HCT116 (cell line): ENCODE data around the gene NAALADL2. TPM values are rescaled to one million over a fixed set of nuclear protein-coding genes. Genes with fewer than 3 reads are reported as not detected.

ENCODE experiments used
- ATAC-seq: fragments of 200-7000 bp; cut with Tn5 transposase; 2 replicates; pipeline ENCODE4 v1.9.1; 2020; ENCODE audit warnings: mild to moderate bottlenecking, moderate library complexity
- BruUV-seq: library from RNA; stranded (reverse); fragments of 400-500 nt; replicated peaks from 2 replicates; lab custom pipeline; 2021; lab: Mats Ljungman, UMichigan
- CTCF ChIA-PET: fragments of 300-600 bp; sonication (Branson Sonifier 250); formaldehyde crosslinking; loops from one replicate; lab custom pipeline; 2021; ENCODE audit warnings: antibody characterized with exemption; lab: Charles Lee
- POLR2A ChIA-PET: fragments of 300-600, 350-600 bp; sonication (Branson Sonifier 250); formaldehyde crosslinking; loops from one replicate; lab custom pipeline; 2021; ENCODE audit warnings: antibody characterized with exemption; lab: Charles Lee
- RAD21 ChIA-PET, 2 experiments: fragments of 300-600 bp; sonication (Branson Sonifier 250); formaldehyde crosslinking; loops; one replicate each; lab custom pipeline; 2023; ENCODE audit warnings: low total read pairs in 2 of 2; ENCODE audit not compliant: uncharacterized antibody in 2 of 2, unreplicated experiment in 2 of 2, low non-redundant PET in 1 of 2; lab: Charles Lee
- DNase-seq: peaks from one replicate; pipeline ENCODE4 v3.0.0-alpha.2; 2010; ENCODE audit warnings: low read depth, low spot score
- H2AFZ ChIP-seq: fragments of 200-600 bp; shearing (Covaris generic), sonication (generic); 2 replicates; pipeline ENCODE4 v1.6.1; 2017; ENCODE audit warnings: low read depth, mixed run types, mixed read lengths, antibody characterized with exemption, low read length; ENCODE audit not compliant: poor library complexity, severe bottlenecking
- H3K27ac ChIP-seq: 2 replicates; pipeline ENCODE4 v1.5.1; 2012; ENCODE audit warnings: low read depth, low read length
- H3K27me3 ChIP-seq: fragments of 200-600 bp; sonication (generic); 2 replicates; pipeline ENCODE4 v1.6.1; 2016; ENCODE audit warnings: mixed run types, low read length, mixed read lengths; ENCODE audit not compliant: insufficient read depth
- H3K36me3 ChIP-seq, 2 experiments: fragments of 200-500 bp in 1 of 2; fragments of 200-600 bp in 1 of 2; sonication (Bioruptor generic) in 1 of 2; sonication (generic) in 1 of 2; 2 replicates each; pipeline versions ENCODE4 v1.5.1 to v1.6.1; 2014 to 2016; ENCODE audit warnings: low read length in 2 of 2, inconsistent platforms in 1 of 2, mixed read lengths in 1 of 2, mixed run types in 1 of 2; ENCODE audit not compliant: insufficient read depth in 2 of 2, control insufficient read depth in 1 of 2
- H3K4me1 ChIP-seq, 2 experiments: fragments of 200-600 bp in 1 of 2; sonication (generic) in 1 of 2; 2 replicates each; pipeline versions ENCODE4 v1.5.1 to v1.6.1; 2012 to 2017; ENCODE audit warnings: low read length in 2 of 2, inconsistent platforms in 1 of 2, mild to moderate bottlenecking in 1 of 2, mixed read lengths in 1 of 2, mixed run types in 1 of 2, moderate library complexity in 1 of 2; ENCODE audit not compliant: insufficient read depth in 2 of 2, control insufficient read depth in 1 of 2
- H3K4me2 ChIP-seq: fragments of 200-600 bp; sonication (generic); 2 replicates; pipeline ENCODE4 v1.6.1; 2017; ENCODE audit warnings: mixed run types, low read length, mixed read lengths
- H3K4me3 ChIP-seq, 2 experiments: fragments of 200-600 bp in 1 of 2; sonication (generic) in 1 of 2; replicated peaks in 1 of 2; 2 replicates each; pipeline ENCODE4 v1.5.1; 2011 to 2016; ENCODE audit warnings: low read length in 2 of 2, control low read depth in 1 of 2, low read depth in 1 of 2, mild to moderate bottlenecking in 1 of 2, mixed read lengths in 1 of 2, mixed run types in 1 of 2
- H3K79me2 ChIP-seq: fragments of 200-600 bp; sonication (generic); 2 replicates; pipeline ENCODE4 v1.6.1; 2017; ENCODE audit warnings: mild to moderate bottlenecking, mixed run types, low read length, moderate library complexity, mixed read lengths; ENCODE audit not compliant: insufficient read depth
- H3K9ac ChIP-seq: fragments of 200-600 bp; sonication (generic); 2 replicates; pipeline ENCODE4 v1.6.1; 2016; ENCODE audit warnings: low read length, mixed read lengths
- H3K9me2 ChIP-seq: fragments of 200-600 bp; sonication (generic), shearing (Covaris generic); 2 replicates; pipeline ENCODE4 v1.6.1; 2017; ENCODE audit warnings: mixed run types, mild to moderate bottlenecking, moderate library complexity; ENCODE audit not compliant: insufficient read depth
- H3K9me3 ChIP-seq, 2 experiments: fragments of 200-500 bp in 1 of 2; fragments of 200-600 bp in 1 of 2; sonication (Bioruptor generic) in 1 of 2; sonication (generic) in 1 of 2; 2 replicates each; pipeline ENCODE4 v1.6.1; 2014 to 2017; ENCODE audit warnings: low read length in 2 of 2, mixed read lengths in 2 of 2, inconsistent platforms in 1 of 2, low read depth in 1 of 2, mild to moderate bottlenecking in 1 of 2, mixed run types in 1 of 2, moderate library complexity in 1 of 2; ENCODE audit not compliant: control insufficient read depth in 1 of 2, insufficient read depth in 1 of 2
- H4K20me1 ChIP-seq: fragments of 200-600 bp; sonication (generic), shearing (Covaris generic); 2 replicates; pipeline ENCODE4 v1.6.1; 2017; ENCODE audit warnings: mixed run types, mild to moderate bottlenecking, moderate library complexity; ENCODE audit not compliant: insufficient read depth
- ATF3 ChIP-seq: IDR thresholded peaks from 2 replicates; pipeline ENCODE4 v1.6.1; 2012
- CBX3 ChIP-seq: IDR thresholded peaks from 2 replicates; pipeline ENCODE4 v1.6.1; 2012; ENCODE audit warnings: low read depth
- CTCF ChIP-seq, 3 experiments: fragments of 200-600 bp in 1 of 3; sonication (generic) in 1 of 3; IDR thresholded peaks in 2 of 3; conservative IDR thresholded peaks in 1 of 3; 2 replicates each; pipeline ENCODE4 v1.5.1; 2012 to 2017; ENCODE audit warnings: low read depth in 2 of 3, low read length in 2 of 3, antibody characterized with exemption in 1 of 3, borderline replicate concordance in 1 of 3, control low read depth in 1 of 3, mild to moderate bottlenecking in 1 of 3, mixed read lengths in 1 of 3, mixed run types in 1 of 3, moderate library complexity in 1 of 3; ENCODE audit not compliant: insufficient read depth in 1 of 3
- ELF1 ChIP-seq: IDR thresholded peaks from 2 replicates; pipeline ENCODE4 v1.6.1; 2012; ENCODE audit warnings: low read depth, borderline replicate concordance
- EZH2 ChIP-seq: fragments of 200-600 bp; sonication (generic); IDR thresholded peaks from 2 replicates; pipeline ENCODE4 v1.6.1; 2017; ENCODE audit warnings: antibody characterized with exemption, mixed run types
- FOSL1 ChIP-seq: IDR thresholded peaks from 2 replicates; pipeline ENCODE4 v1.6.1; 2012; ENCODE audit warnings: low read depth
- JUND ChIP-seq: IDR thresholded peaks from 2 replicates; pipeline ENCODE4 v1.6.1; 2012
- MAX ChIP-seq: IDR thresholded peaks from 2 replicates; pipeline ENCODE4 v1.6.1; 2012
- POLR2AphosphoS5 ChIP-seq: IDR thresholded peaks from 2 replicates; pipeline ENCODE4 v1.6.1; 2011; ENCODE audit warnings: mild to moderate bottlenecking, low read depth, low read length, moderate library complexity
- RAD21 ChIP-seq: IDR thresholded peaks from 2 replicates; pipeline ENCODE4 v1.6.1; 2012; ENCODE audit warnings: low read depth, mild to moderate bottlenecking
- SIN3A ChIP-seq: IDR thresholded peaks from 2 replicates; pipeline ENCODE4 v1.6.1; 2012; ENCODE audit warnings: low read depth
- SP1 ChIP-seq: IDR thresholded peaks from 2 replicates; pipeline ENCODE4 v1.6.1; 2012; ENCODE audit warnings: low read depth
- TCF7L2 ChIP-seq: IDR thresholded peaks from 2 replicates; pipeline ENCODE4 v1.7.0; 2011; ENCODE audit warnings: borderline replicate concordance, inconsistent platforms; ENCODE audit not compliant: insufficient read depth, insufficient read length; ENCODE audit errors: extremely low read depth
- ZBTB33 ChIP-seq: IDR thresholded peaks from 2 replicates; pipeline ENCODE4 v1.6.1; 2011; ENCODE audit warnings: mild to moderate bottlenecking, low read length, moderate library complexity; ENCODE audit not compliant: insufficient replicate concordance; ENCODE audit errors: extremely low read depth
- ZFX ChIP-seq: fragments of 450-650 bp; IDR thresholded peaks from 2 replicates; pipeline ENCODE4 v1.6.1; 2017
- intact Hi-C: fragments of 100-400 bp; cut with micrococcal nuclease; formaldehyde crosslinking; loops from 2 replicates; pipeline ENCODE4 v1.10.0; 2022
- total RNA-seq: library from RNA; stranded (reverse); gene quantifications from one replicate; pipeline ENCODE4 v1.2.1, GENCODE V29; 2021; ENCODE audit not compliant: unreplicated experiment

The NAALADL2 gene
- total RNA-seq, 1 experiment from 2014 or later: 2.9 TPM

- TF ChIP-seq POLR2AphosphoS5: no peak
- TF ChIP-seq TCF7L2: no peak
- no peak for TF ChIP-seq ATF3
- no peak for TF ChIP-seq SIN3A
- TF ChIP-seq ZFX: no peak
- TF ChIP-seq, all 23 proteins: peak for 0
These were observed 348.2 kb downstream of the NAALADL2 start (continued) for GRCh38 chr3:175207361-175207760.

GRCh38 chr3:175208326-175208725 lies 349.2 kb downstream of the NAALADL2 start:
- ChIA-PET RAD21 (no interaction called here), POLR2A (no interaction called here)
- no peak for ATAC-seq
- no peak overlapping the region for H3K4me2 ChIP-seq
- no peaks in the 10 kb centered on the region for H3K9me2 ChIP-seq
- H2AFZ ChIP-seq: peak overlapping the region; percentile 80
- no peak overlapping the region for H3K27ac ChIP-seq
- H3K4me3 ChIP-seq: no peak overlapping the region
- no peaks in the 10 kb centered on the region for H3K79me2 ChIP-seq
- H3K9ac ChIP-seq: no peak overlapping the region
- no peaks in the 10 kb centered on the region for H3K36me3 ChIP-seq
- no peaks in the 10 kb centered on the region; a peak in 1 of 4 replicates for H3K4me1 ChIP-seq
- BruUV-seq: no TSS peak
- H3K9me3 ChIP-seq: no peaks in the 10 kb centered on the region
- H4K20me1 ChIP-seq: no peaks in the 10 kb centered on the region
- TF ChIP-seq CTCF (IDR thresholded peaks at IDR 0.05 in 2 of 3, conservative IDR thresholded peaks at IDR 0.05 in 1 of 3; ENCODE audit: borderline replicate concordance in 1 of 3, insufficient read depth in 1 of 3, low read depth in 2 of 3, low read length in 2 of 3) (no peak), ELF1 (no peak), FOSL1 (no peak), SP1 (no peak), JUND (no peak), RAD21 (no peak), EZH2 (no peak), ZFX (no peak), ZBTB33 (no peak), CBX3 (0 out of 2 replicates have a peak, but pooled peaks have one; percentile 17), POLR2AphosphoS5 (no peak), SIN3A (no peak), ATF3 (no peak), MAX (peak; percentile 40; the same call in 1 of the 2 replicates)
- TF ChIP-seq, all 23 proteins: peak for 2
- no peak for DNase-seq
- CTCF ChIA-PET: no interaction called here
- intact Hi-C loops: no loop called here
- H3K27me3 ChIP-seq: no peaks in the 10 kb centered on the region
